SW480 (cell line): ENCODE data around the gene SHISA4.
"Not testable (repeated sequence)": the region's sequence is repeated elsewhere in the genome, so short reads cannot be mapped to it uniquely, and the experiment has no call there.

Source experiments
- DNase-seq: peaks from one replicate; pipeline ENCODE4 v3.0.0-alpha.2; 2016; ENCODE audit warnings: low spot score

Gene SHISA4

GRCh38 chr1:201898992-201899391 is 10.3 kb downstream of the SHISA4 start:
- DNase-seq, result no peak

GRCh38 chr1:201899683-201900429 is 11.2 kb downstream of the SHISA4 start:
- no peak for DNase-seq

GRCh38 chr1:201900476-201900875 is 11.8 kb downstream of the SHISA4 start:
- no peak for DNase-seq

- DNase-seq, result not testable (repeated sequence)
These were observed 12.3 kb downstream of the SHISA4 start for GRCh38 chr1:201901036-201901435.

- no peak for DNase-seq
These were observed 13.5 kb downstream of the SHISA4 start for GRCh38 chr1:201902198-201902597.

GRCh38 chr1:201903135-201903534 is 14.4 kb downstream of the SHISA4 start:
- DNase-seq, result no peak

- DNase-seq, result no peak
These were observed 15.9 kb downstream of the SHISA4 start for GRCh38 chr1:201904579-201904978.

- DNase-seq, result no peak
These were observed 16.7 kb downstream of the SHISA4 start for GRCh38 chr1:201905234-201905890.

GRCh38 chr1:201906336-201906735 is 17.6 kb downstream of the SHISA4 start:
- no peak for DNase-seq

GRCh38 chr1:201907621-201908020 is 18.9 kb downstream of the SHISA4 start:
- DNase-seq, result no peak

- no peak for DNase-seq
These were observed 23.3 kb downstream of the SHISA4 start for GRCh38 chr1:201911826-201912571.

- DNase-seq, result no peak
These were observed 24.1 kb downstream of the SHISA4 start for GRCh38 chr1:201912832-201913231.

- DNase-seq, result no peak
These were observed 25.9 kb downstream of the SHISA4 start for GRCh38 chr1:201914456-201915235.

- DNase-seq, result no peak
These were observed 28.1 kb downstream of the SHISA4 start for GRCh38 chr1:201916649-201917249.

- DNase-seq, result no peak
These were observed 28.8 kb downstream of the SHISA4 start for GRCh38 chr1:201917362-201918033.

- no peak for DNase-seq
These were observed 29.6 kb downstream of the SHISA4 start for GRCh38 chr1:201918343-201918742.

GRCh38 chr1:201921952-201922558 is 33.4 kb downstream of the SHISA4 start:
- DNase-seq, result no peak

- DNase-seq, result no peak
These were observed 36.5 kb downstream of the SHISA4 start for GRCh38 chr1:201925301-201925567.

- no peak for DNase-seq
These were observed 37.4 kb downstream of the SHISA4 start for GRCh38 chr1:201925981-201926645.

GRCh38 chr1:201928266-201928665 is 39.6 kb downstream of the SHISA4 start:
- no peak for DNase-seq
